IPS-15b (cell line): Measurements from ENCODE around the gene HYOU1.
"Not testable (repeated sequence)": the region's sequence is repeated elsewhere in the genome, so short reads cannot be mapped to it uniquely, and the experiment has no call there.

ENCODE experiments used
- H3K27me3 ChIP-seq: one replicate; pipeline ENCODE4 v1.6.1; 2013; ENCODE audit warnings: low read length; ENCODE audit not compliant: control insufficient read depth, insufficient read depth
- H3K36me3 ChIP-seq: one replicate; pipeline ENCODE4 v1.6.1; 2013; ENCODE audit warnings: low read length; ENCODE audit not compliant: control insufficient read depth, insufficient read depth
- H3K4me1 ChIP-seq: one replicate; pipeline ENCODE4 v1.6.1; 2013; ENCODE audit warnings: mild to moderate bottlenecking, low read length; ENCODE audit not compliant: control insufficient read depth, insufficient read depth
- H3K4me3 ChIP-seq: one replicate; pipeline ENCODE4 v1.5.1; 2013; ENCODE audit warnings: low read depth, low read length
- H3K9ac ChIP-seq: one replicate; pipeline ENCODE4 v1.6.1; 2013; ENCODE audit warnings: low read depth, mild to moderate bottlenecking, low read length
- H3K9me3 ChIP-seq: one replicate; pipeline ENCODE4 v1.6.1; 2013; ENCODE audit warnings: mild to moderate bottlenecking, low read length; ENCODE audit not compliant: control insufficient read depth, insufficient read depth

The HYOU1 gene

DNA sequence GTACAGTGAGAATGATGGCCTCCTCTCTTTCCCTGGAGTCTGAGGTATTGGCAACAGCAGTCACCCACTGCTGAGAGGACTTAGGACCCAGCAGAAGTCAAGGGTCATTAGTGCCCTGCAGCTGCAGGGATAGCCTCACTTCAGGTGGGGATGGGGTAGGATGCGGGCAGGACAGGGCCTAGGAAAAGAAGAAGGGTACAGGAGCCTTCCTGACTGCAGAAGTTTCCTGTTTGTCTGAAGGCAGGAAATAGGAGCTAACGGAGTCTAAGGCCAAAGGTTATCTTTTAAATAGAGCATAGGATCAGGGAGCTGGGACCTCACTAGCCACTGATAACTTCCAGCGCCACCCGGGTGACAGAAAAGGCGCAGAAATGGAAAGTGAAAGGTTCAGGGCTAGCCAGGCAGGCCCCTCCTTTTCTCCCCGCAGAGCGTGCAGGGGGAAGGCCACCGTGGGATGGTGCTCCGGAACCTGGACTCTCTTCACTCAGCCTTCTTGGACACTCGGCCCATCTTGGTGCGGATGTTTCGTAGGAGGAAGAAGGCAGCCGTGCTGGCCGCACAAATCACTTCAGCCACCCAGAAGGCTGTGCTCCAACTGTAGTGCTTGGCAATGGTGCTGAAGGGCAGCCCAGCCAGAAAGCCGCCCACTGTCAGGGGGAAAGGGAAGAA lies 32.4 kb downstream of the HYOU1 start:
- peaks cover 12% of the 10 kb centered on the region for H3K4me1 ChIP-seq
- no peak overlapping the region for H3K9ac ChIP-seq
- H3K9me3 ChIP-seq, result no peaks in the 10 kb centered on the region
- no peaks in the 10 kb centered on the region for H3K27me3 ChIP-seq
- H3K36me3 ChIP-seq, result peaks cover 51% of the 10 kb centered on the region
- no peak overlapping the region for H3K4me3 ChIP-seq

DNA sequence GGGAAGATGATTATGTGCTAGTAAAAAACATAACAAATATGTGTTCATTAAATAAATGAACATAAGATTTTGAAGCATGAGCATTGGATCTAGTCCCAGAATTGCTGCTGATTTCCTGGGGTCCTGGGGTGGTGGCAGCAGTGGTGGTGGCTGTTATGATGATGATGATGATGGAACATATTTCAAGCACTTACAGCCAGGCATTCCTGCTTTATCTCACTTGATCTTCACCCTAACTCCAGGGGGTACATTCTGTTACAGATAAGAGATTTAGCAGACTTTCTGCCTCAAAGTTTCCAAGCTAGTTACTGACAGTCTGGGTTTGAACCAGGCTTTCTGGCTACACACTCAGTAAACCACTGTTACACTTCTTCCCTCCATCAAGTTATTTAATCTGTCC lies 33.3 kb downstream of the HYOU1 start:
- Histone ChIP-seq H3K9ac (no peak overlapping the region), H3K4me3 (no peak overlapping the region), H3K36me3 (peaks cover 45% of the 10 kb centered on the region), H3K9me3 (no peaks in the 10 kb centered on the region), H3K4me1 (peaks cover 4% of the 10 kb centered on the region), H3K27me3 (no peaks in the 10 kb centered on the region)

DNA sequence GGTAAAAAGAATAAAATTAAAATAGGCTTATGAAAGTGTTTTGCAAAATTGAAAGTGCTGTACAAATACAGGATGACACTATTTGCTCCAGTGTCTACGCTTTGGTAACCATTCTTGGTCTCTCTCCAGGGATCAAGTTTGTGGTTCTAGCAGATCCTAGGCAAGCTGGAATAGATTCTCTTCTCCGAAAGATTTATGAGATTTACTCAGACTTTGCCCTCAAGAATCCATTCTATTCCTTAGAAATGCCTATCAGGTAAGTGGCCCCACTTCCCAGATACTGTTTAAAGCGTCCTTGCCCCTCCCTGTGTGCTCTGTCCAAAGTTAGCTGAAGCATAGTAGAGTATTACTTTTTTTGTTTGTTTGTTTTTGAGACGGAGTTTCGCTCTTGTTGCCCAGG lies 35.4 kb downstream of the HYOU1 start:
- no peaks in the 10 kb centered on the region for H3K9me3 ChIP-seq
- no peak overlapping the region for H3K9ac ChIP-seq
- no peaks in the 10 kb centered on the region for H3K27me3 ChIP-seq
- H3K36me3 ChIP-seq, result peaks cover 37% of the 10 kb centered on the region
- peaks cover 2% of the 10 kb centered on the region for H3K4me1 ChIP-seq
- no peak overlapping the region for H3K4me3 ChIP-seq

DNA sequence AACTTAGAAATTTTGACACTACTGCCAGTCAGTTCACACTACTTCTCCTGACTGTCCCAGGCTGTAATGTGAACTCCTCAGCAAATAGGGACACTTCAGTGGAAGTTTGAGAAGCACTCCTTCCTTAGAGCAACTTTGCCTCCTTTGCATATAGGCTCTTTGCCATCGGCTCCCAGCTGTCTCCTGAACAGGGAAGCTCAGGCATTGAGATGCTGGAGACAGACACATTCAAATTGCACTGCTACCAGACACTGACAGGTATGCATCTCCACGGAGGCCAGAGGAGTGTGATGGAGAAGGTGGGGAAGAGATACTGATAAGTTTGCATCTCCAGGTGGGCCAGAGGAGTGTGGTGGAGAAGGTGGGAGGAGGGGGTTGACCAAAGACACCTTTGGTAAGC lies 37.0 kb downstream of the HYOU1 start:
- Histone ChIP-seq H3K4me1 (peaks cover 2% of the 10 kb centered on the region), H3K4me3 (peak overlapping the region; percentile 99), H3K27me3 (no peaks in the 10 kb centered on the region), H3K36me3 (peaks cover 42% of the 10 kb centered on the region), H3K9ac (no peak overlapping the region), H3K9me3 (no peaks in the 10 kb centered on the region)

DNA sequence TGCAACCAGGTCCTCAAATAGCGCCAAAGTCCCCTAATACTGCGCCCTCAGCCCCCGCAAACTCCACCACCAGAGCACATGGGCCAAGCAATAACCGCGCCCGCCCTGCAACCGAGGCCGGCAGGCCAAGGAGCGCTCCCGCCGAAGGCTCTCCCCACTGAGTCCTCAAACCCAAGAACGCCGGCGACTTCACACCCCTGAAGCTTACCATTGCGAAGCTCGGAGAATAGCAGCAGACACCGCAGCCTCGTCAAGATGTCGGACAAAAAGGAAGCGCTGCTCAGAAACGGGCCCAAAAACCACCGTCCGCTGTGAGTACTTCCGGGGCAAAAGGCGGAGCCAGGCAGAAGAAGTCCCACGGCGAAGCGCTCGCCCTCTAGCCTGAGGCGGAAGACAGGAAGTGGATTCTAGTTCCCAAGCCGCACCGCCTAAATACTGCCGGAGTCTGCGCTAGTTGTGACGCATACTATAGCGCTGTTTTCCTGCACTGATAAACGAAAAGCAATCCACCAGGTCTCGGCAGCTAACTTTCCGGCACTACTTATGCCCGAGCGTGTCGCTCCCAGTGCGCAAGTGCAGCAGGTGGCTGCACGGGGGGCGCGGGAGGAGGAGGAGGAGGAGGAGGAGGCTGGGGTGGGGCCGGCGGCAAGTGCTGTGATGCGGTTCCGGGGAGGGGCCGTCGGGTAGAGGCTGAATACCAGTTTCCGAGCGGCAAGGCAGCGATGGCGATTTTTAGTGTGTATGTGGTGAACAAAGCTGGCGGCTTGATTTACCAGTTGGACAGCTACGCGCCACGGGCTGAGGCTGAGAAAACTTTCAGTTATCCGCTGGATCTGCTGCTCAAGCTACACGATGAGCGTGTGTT lies 38.7 kb downstream of the HYOU1 start, which contains the start of the genes RPS25 and TRAPPC4:
Gene RPS25, minus strand, starts transcription at position 270 of the 865 bp plus-strand sequence. Its CDS starts 59 bp downstream, at position 211.
Gene TRAPPC4, plus strand, starts transcription at position 693 of the 865 bp plus-strand sequence. Its CDS starts 30 bp downstream, at position 723.
- peaks cover 2% of the 10 kb centered on the region for H3K4me1 ChIP-seq
- H3K9ac ChIP-seq, result peak within 1 kb of the TSS; percentile 99
- peaks cover 42% of the 10 kb centered on the region for H3K36me3 ChIP-seq
- peak within 1 kb of the TSS; percentile 99 for H3K4me3 ChIP-seq
- H3K9me3 ChIP-seq, result no peaks in the 10 kb centered on the region
- no peaks in the 10 kb centered on the region for H3K27me3 ChIP-seq

DNA sequence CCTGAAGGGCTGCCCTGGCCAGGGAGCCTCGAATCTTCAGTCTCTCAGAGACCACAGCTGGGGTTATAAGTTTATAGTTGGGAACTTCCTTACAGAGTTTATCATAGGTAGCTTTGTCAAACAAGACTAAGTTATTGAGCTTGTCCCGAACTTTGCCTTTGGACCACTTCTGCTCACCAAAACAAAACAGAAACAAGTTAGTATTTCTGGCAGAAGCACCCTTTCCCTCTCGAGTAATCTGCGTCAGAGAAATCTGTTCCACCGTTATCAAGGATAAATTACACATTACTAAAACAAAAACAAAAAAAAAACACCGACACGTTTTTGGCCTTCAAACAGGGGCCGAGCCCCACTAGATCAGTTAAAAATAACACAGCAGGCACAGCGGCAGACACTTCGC lies 39.6 kb downstream of the HYOU1 start:
- peaks cover 43% of the 10 kb centered on the region for H3K36me3 ChIP-seq
- peak overlapping the region; percentile 99 for H3K4me3 ChIP-seq
- not testable (repeated sequence) for H3K9me3 ChIP-seq, H3K4me1 ChIP-seq, H3K27me3 ChIP-seq
- peak overlapping the region; percentile 99 for H3K9ac ChIP-seq

DNA sequence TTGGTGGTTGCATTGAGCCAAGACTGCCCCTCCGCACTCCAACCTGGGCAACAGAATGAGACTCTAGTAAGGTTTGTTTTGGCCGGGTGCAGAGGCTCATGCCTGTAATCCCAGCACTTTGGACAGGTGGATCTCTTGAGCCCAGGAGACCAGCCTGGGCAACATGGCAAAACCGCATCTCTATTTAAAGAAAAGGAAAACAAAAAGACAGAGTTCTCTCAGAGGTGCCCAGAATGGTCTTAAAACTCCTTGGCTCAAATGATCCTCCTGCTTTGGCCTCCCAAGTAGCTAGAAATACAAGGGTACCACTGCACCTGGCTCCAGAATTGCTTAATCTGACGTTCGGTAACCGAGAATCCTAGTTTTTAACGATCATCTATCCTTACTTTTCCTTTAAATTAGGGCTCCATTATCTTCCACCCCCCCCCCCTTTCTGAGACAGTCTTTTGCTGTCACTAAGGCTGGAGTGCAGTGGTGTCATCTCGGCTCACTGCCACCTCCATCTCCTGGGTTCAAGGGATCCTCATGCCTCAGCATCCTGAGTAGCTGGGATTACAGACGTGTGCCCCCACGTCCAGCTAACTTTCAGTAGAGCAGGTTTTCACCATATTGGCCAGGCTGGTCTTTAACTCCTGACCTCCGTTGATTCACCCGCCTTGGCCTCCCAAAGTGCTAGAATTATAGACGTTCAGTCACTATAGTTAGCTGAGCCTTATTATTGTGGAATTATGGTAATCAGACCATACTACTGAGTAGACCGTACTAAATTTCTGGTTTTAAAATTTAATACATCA lies 40.6 kb downstream of the HYOU1 start:
- Histone ChIP-seq H3K4me3 (peak overlapping the region; percentile 99), H3K4me1 (peaks cover 2% of the 10 kb centered on the region), H3K27me3 (no peaks in the 10 kb centered on the region), H3K9me3 (no peaks in the 10 kb centered on the region), H3K36me3 (peaks cover 44% of the 10 kb centered on the region), H3K9ac (no peak overlapping the region)

DNA sequence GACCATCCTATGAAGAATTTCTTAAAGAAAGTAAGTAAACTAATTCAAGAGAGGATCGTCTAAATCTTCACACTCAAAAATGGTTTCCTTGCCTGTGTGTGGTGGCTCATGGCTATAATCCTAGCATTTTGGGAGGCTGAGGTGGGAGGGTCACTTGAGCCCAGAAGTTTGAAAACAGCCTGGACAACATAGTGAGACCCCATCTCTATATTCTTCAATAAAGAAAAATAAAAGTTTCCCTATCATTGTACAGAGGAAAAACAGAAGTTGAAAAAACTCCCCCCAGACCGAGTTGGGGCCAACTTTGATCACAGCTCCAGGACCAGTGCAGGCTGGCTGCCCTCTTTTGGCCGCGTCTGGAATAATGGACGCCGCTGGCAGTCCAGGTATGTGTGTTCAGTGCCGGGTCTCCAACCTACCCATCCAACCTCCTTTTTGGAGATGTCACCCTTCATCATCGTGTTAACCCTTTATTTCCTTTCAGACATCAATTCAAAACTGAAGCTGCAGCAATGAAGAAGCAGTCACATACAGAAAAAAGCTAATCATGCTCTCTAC lies 41.9 kb downstream of the HYOU1 start:
- H3K4me1 ChIP-seq, result peaks cover 2% of the 10 kb centered on the region
- peaks cover 48% of the 10 kb centered on the region for H3K36me3 ChIP-seq
- no peak overlapping the region for H3K9ac ChIP-seq
- no peaks in the 10 kb centered on the region for H3K27me3 ChIP-seq
- no peak overlapping the region for H3K4me3 ChIP-seq
- H3K9me3 ChIP-seq, result no peaks in the 10 kb centered on the region

DNA sequence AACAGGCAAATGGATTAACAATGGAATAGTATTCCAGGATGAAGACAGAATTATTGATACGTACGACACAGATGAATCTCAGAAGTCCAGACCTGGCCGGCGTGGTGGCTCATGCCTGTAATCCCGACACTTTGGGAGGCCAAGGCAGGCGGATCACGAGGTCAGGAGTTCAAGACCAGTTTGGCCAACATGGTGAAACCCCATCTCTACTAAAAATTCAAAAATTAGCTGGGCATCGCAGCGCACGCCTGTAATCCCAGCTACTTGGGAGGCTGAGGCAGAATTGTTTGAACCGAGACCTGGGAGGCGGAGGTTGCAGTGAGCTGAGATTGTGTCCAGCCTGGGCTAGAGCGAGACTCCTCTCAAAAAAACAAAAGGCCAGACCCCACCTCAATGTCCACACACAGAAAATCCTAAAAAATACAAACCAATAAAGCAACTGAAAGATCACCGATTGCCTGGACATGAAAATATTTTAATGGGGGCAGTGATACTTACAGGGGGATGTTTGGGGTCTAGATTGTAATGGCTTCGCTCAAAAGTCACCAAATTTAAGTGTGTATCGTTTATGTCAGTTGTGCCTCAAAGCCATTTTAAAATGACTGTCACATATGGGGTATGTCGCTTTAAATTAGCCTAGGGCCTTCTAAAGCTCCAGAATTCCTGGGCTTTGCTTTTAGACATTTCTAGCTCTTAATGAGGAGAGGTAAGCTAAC lies 42.6 kb downstream of the HYOU1 start:
- Histone ChIP-seq H3K4me3 (no peak overlapping the region), H3K36me3 (peaks cover 47% of the 10 kb centered on the region), H3K4me1 (no peaks in the 10 kb centered on the region)

DNA sequence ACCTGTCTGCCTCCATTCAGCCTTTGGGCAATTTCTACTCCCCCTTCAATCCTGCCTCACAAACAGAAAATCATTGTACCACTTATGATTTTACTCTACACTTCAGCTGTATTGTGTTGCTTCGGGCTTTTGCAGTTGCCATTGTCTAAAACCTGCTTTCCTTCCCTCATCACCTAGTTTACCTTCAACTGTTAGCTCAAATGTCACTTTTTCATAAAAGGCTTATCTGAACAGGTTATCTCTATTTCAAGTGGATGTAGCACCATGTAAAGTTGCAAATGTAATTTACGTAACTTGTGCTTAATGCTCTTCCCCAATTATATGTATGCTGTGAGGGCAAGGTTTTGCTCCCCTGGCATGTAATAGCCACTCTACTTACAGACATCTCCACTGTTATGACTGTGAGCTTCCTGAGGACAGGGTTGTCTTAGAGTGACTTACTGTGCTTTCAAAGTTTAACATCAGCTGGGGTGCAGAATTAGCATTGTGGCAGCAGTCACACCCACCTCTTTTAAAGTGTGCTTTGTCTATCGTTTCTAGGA lies 44.3 kb downstream of the HYOU1 start:
- no peaks in the 10 kb centered on the region for H3K4me1 ChIP-seq
- H3K9ac ChIP-seq, result no peak overlapping the region
- no peaks in the 10 kb centered on the region for H3K27me3 ChIP-seq
- no peaks in the 10 kb centered on the region for H3K9me3 ChIP-seq
- no peak overlapping the region for H3K4me3 ChIP-seq
- H3K36me3 ChIP-seq, result peaks cover 43% of the 10 kb centered on the region

More for the DNA sequence above, 42.6 kb downstream of the HYOU1 start:
- Histone ChIP-seq H3K27me3 (no peaks in the 10 kb centered on the region), H3K9ac (no peak overlapping the region), H3K9me3 (no peaks in the 10 kb centered on the region)
